Erythroblast (primary cell): ENCODE measurements around the gene CNRIP1.

Experiments
- GATA1 ChIP-seq: IDR thresholded peaks from 2 replicates; pipeline ENCODE4 v1.6.1; 2011; ENCODE audit warnings: low read depth, mild to moderate bottlenecking, control low read depth, low read length, moderate library complexity
- POLR2A ChIP-seq: IDR thresholded peaks from 2 replicates; pipeline ENCODE4 v1.6.1; 2011; ENCODE audit warnings: mild to moderate bottlenecking, low read length

DNA sequence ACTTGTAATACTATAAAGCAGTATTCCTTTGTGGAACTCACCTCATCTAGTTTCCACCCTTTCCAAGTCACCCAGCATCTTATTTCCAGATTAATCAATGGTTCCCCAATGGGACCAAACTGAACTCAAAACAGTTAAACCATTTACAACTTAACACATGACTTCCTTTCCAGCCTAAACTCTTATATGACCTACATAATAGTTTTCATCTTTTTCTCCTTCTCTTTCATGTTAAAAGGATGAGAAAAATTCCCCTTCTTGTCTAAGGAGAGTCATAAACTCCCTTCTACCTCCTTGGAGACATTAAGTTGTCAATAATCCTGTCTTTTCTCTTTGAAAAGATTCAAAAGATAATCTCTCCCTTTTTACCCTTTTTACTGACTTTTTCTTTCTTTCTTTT, 74.1 kb downstream of the CNRIP1 start:
- TF ChIP-seq POLR2A (no peak), GATA1 (no peak)
